H1 (cell line): ENCODE results near the gene NFIA. TPM values are rescaled to one million over a fixed set of nuclear protein-coding genes. Genes with fewer than 3 reads are reported as not detected.

ENCODE experiments used
- CTCF ChIA-PET: fragments of 300-600 bp; sonication (Branson Sonifier 250); formaldehyde crosslinking; loops from one replicate; lab custom pipeline; 2021; ENCODE audit not compliant: partially characterized antibody; lab: Charles Lee
- POLR2A ChIA-PET: fragments of 300-600 bp; sonication (Branson Sonifier 250); formaldehyde crosslinking; loops from one replicate; lab custom pipeline; 2021; ENCODE audit warnings: inconsistent platforms; ENCODE audit not compliant: partially characterized antibody; lab: Charles Lee
- DNase-seq, 2 experiments: peaks; one replicate each; pipeline versions ENCODE4 v3.0.0 to v3.0.0-alpha.2; 2010 to 2022; ENCODE audit warnings: low spot score in 2 of 2, low read depth in 1 of 2, mixed read lengths in 1 of 2
- FAIRE-seq: peaks from 2 replicates; lab custom pipeline; 2011; peaks lifted over from hg19 to GRCh38; lab: Jason Lieb, UNC
- H2AFZ ChIP-seq: 2 replicates; pipeline ENCODE4 v1.8.1; 2012; ENCODE audit warnings: low read length, inconsistent platforms
- H2AK5ac ChIP-seq: 2 replicates; pipeline ENCODE4 v1.6.1; 2013; ENCODE audit warnings: low read depth, low read length
- H2BK120ac ChIP-seq: replicated peaks from 2 replicates; pipeline ENCODE3; 2013; ENCODE audit warnings: low read depth, low read length, inconsistent platforms
- H2BK12ac ChIP-seq: 2 replicates; pipeline ENCODE4 v1.6.1; 2013; ENCODE audit warnings: low read depth, low read length
- H2BK15ac ChIP-seq: 2 replicates; pipeline ENCODE4 v1.6.1; 2013; ENCODE audit warnings: low read length
- H2BK20ac ChIP-seq: 2 replicates; pipeline ENCODE4 v1.6.1; 2013; ENCODE audit warnings: low read length
- H2BK5ac ChIP-seq: 2 replicates; pipeline ENCODE4 v1.6.1; 2013; ENCODE audit warnings: low read depth, low read length
- H3K14ac ChIP-seq: 2 replicates; pipeline ENCODE4 v1.6.1; 2013; ENCODE audit warnings: inconsistent platforms; ENCODE audit not compliant: insufficient read length
- H3K18ac ChIP-seq: 2 replicates; pipeline ENCODE4 v1.6.1; 2013; ENCODE audit warnings: low read length; ENCODE audit errors: extremely low read depth
- H3K23ac ChIP-seq: 2 replicates; pipeline ENCODE4 v1.6.1; 2013; ENCODE audit warnings: inconsistent platforms; ENCODE audit not compliant: insufficient read length
- H3K23me2 ChIP-seq: 2 replicates; pipeline ENCODE4 v1.6.1; 2013; ENCODE audit warnings: low read depth, low read length
- H3K27ac ChIP-seq: 2 replicates; pipeline ENCODE4 v1.6.1; 2011; ENCODE audit warnings: low read depth, low read length, inconsistent platforms
- H3K27me3 ChIP-seq, 4 experiments: replicated peaks in 1 of 4; 1 replicate in 1 of 4; 2 replicates in 3 of 4; pipeline versions ENCODE4 v1.6.1 to v1.8.1; 2011 to 2013; ENCODE audit warnings: low read length in 3 of 4, mild to moderate bottlenecking in 3 of 4, inconsistent platforms in 2 of 4, mixed read lengths in 2 of 4, moderate library complexity in 1 of 4; ENCODE audit not compliant: control insufficient read depth in 3 of 4, insufficient read depth in 3 of 4; ENCODE audit errors: extremely low read depth in 1 of 4
- H3K36me3 ChIP-seq, 4 experiments: 2 replicates each; pipeline versions ENCODE4 v1.6.1 to v1.8.1; 2011 to 2013; ENCODE audit warnings: mild to moderate bottlenecking in 4 of 4, low read length in 3 of 4, moderate library complexity in 2 of 4, control low read depth in 1 of 4, inconsistent platforms in 1 of 4; ENCODE audit not compliant: insufficient read depth in 4 of 4, control insufficient read depth in 2 of 4
- H3K4ac ChIP-seq: replicated peaks from 2 replicates; pipeline ENCODE3; 2013; ENCODE audit warnings: low read length, low read depth, mixed read lengths, inconsistent platforms; ENCODE audit not compliant: insufficient read length
- H3K4me1 ChIP-seq, 4 experiments: replicated peaks in 1 of 4; 1 replicate in 1 of 4; 2 replicates in 3 of 4; pipeline versions ENCODE4 v1.6.1 to v1.8.1; 2011 to 2013; ENCODE audit warnings: low read length in 3 of 4, inconsistent platforms in 2 of 4, mixed read lengths in 1 of 4; ENCODE audit not compliant: insufficient read depth in 4 of 4, control insufficient read depth in 3 of 4
- H3K4me2 ChIP-seq, 2 experiments: 2 replicates each; pipeline versions ENCODE4 v1.6.1 to v1.8.1; 2011 to 2013; ENCODE audit warnings: low read depth in 2 of 2, low read length in 2 of 2, control low read depth in 1 of 2, inconsistent platforms in 1 of 2, mild to moderate bottlenecking in 1 of 2; ENCODE audit not compliant: insufficient read depth in 1 of 2
- H3K4me3 ChIP-seq, 4 experiments: fragments of 200-600, 300-600 bp in 1 of 4; sonication (generic), shearing (Covaris generic), sonication (Bioruptor Twin) in 1 of 4; 2 replicates each; pipeline versions ENCODE4 v1.5.1 to v1.8.1; 2011 to 2016; ENCODE audit warnings: low read length in 4 of 4, low read depth in 3 of 4, control low read depth in 2 of 4, inconsistent platforms in 2 of 4, mild to moderate bottlenecking in 2 of 4, mixed read lengths in 1 of 4, moderate library complexity in 1 of 4; ENCODE audit not compliant: insufficient read depth in 2 of 4; ENCODE audit errors: extremely low read depth in 1 of 4
- H3K56ac ChIP-seq: replicated peaks from 2 replicates; pipeline ENCODE3; 2013; ENCODE audit warnings: low read depth, mild to moderate bottlenecking, mixed read lengths, low read length, inconsistent platforms; ENCODE audit not compliant: insufficient read length
- H3K79me1 ChIP-seq: 2 replicates; pipeline ENCODE4 v1.6.1; 2013; ENCODE audit warnings: low read depth, low read length, control low read depth
- H3K79me2 ChIP-seq, 2 experiments: 2 replicates each; pipeline versions ENCODE4 v1.6.1 to v1.8.1; 2012 to 2013; ENCODE audit warnings: low read length in 2 of 2, mild to moderate bottlenecking in 2 of 2, inconsistent platforms in 1 of 2; ENCODE audit not compliant: insufficient read depth in 2 of 2, control insufficient read depth in 1 of 2
- H3K9ac ChIP-seq, 4 experiments: replicated peaks in 1 of 4; 1 replicate in 1 of 4; 2 replicates in 3 of 4; pipeline versions ENCODE4 v1.6.1 to v1.8.1; 2011 to 2013; ENCODE audit warnings: low read depth in 3 of 4, low read length in 3 of 4, control low read depth in 2 of 4, mild to moderate bottlenecking in 2 of 4, moderate library complexity in 2 of 4, inconsistent platforms in 1 of 4; ENCODE audit errors: extremely low read depth in 1 of 4
- H3K9me3 ChIP-seq, 2 experiments: 2 replicates each; pipeline versions ENCODE4 v1.6.1 to v1.8.1; 2012 to 2013; ENCODE audit warnings: mild to moderate bottlenecking in 2 of 2, moderate library complexity in 2 of 2, control low read depth in 1 of 2, inconsistent platforms in 1 of 2, low read depth in 1 of 2, low read length in 1 of 2, mixed read lengths in 1 of 2; ENCODE audit not compliant: insufficient read depth in 2 of 2
- H4K20me1 ChIP-seq, 2 experiments: replicated peaks in 1 of 2; 2 replicates each; pipeline versions ENCODE3 to v1.8.1; 2011 to 2013; ENCODE audit warnings: inconsistent platforms in 2 of 2, low read length in 2 of 2, mild to moderate bottlenecking in 1 of 2; ENCODE audit not compliant: insufficient read depth in 2 of 2, control insufficient read depth in 1 of 2
- H4K5ac ChIP-seq: 2 replicates; pipeline ENCODE4 v1.6.1; 2013; ENCODE audit warnings: low read length, low read depth, mixed read lengths, inconsistent platforms; ENCODE audit not compliant: insufficient read length
- H4K8ac ChIP-seq: 2 replicates; pipeline ENCODE4 v1.8.0; 2013; ENCODE audit warnings: mild to moderate bottlenecking, moderate library complexity, low read length, inconsistent platforms; ENCODE audit not compliant: insufficient read depth; ENCODE audit errors: extremely low read depth
- H4K91ac ChIP-seq: replicated peaks from 2 replicates; pipeline ENCODE3; 2013; ENCODE audit warnings: low read length, mixed read lengths, inconsistent platforms; ENCODE audit not compliant: insufficient read length
- WGBS, 2 experiments: shearing (Covaris generic) in 1 of 2; methylation state at CpG; one replicate each; pipeline versions ENCODE4 v1.1.6 to v1.1.7; 2013 to 2015; ENCODE audit warnings: low lambda C conversion rate in 2 of 2, mixed read lengths in 2 of 2, inconsistent platforms in 1 of 2, low coverage in 1 of 2, missing lambda C conversion rate in 1 of 2; ENCODE audit not compliant: insufficient replicate concordance in 2 of 2, insufficient coverage in 1 of 2, insufficient read length in 1 of 2; ENCODE audit errors: extremely low coverage in 1 of 2, missing lambda C conversion rate in 1 of 2; 5-methylcytosine and 5-hydroxymethylcytosine counted together
- polyA plus RNA-seq, 7 experiments: library from polyadenylated mRNA; depleted of rRNA in 3 of 7; stranded (reverse) in 5 of 7; unstranded in 2 of 7; fragments of >200 nt in 5 of 7; fragments of 200-250 nt in 2 of 7; gene quantifications; 1 replicate in 5 of 7; 2 replicates in 1 of 7; 4 replicates in 1 of 7; pipeline versions ENCODE4 v1.2.1 to v1.2.3, GENCODE V29; 2011 to 2013; ENCODE audit warnings: missing spikeins in 2 of 7, mixed read lengths in 2 of 7
- total RNA-seq: library from RNA; stranded (reverse); fragmentation: NEBNext Ultra II Directional; extraction: Animal tissue kit (Norgen Biotek cat#: 25700); gene quantifications from 2 replicates; pipeline ENCODE4 v1.2.1, GENCODE V29; 2021

NFIA gene
- total and polyA plus RNA-seq, 2 of the 8 experiments (the other 6 are each of a cell fraction or from before 2014, with no cell fraction given), result 1.8 to 2.3 TPM

DNA sequence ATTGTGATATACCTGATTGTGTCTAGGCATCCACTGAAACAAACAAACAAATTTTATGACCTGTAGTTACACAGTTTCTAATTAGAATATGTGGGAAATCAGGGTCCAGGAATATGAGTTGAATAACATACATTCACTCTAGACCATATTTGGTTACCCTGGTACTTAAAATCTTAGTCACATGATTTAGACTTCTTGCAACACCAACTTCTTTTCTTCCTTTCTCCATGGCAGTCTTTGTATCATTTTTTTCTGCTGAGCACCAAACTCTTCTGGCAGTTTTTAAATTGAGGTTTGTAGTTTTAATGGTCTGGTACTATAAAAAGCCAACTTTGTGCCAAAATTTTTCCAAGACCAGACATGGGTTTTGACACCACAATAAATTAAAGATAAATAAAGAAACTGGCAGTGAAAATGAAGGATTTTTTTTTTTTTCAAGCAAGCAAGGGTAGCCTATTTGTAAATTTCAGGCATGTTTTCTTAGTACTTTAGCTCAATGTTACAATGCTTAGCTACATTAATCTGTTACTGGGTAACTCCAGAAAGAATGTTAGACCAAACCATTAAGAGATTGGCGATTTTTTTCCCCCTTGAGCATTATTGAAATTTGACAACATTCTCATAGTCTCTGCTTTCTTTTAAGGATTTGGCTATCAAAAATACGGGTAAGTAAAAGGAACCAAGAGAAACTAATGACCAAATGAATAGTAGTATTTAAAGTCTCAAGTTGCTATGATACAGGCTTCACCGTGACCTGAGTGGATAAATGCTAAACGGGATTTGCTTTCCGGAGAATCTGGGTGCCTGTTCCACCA lies 108.5 kb downstream of the NFIA start:
- Histone ChIP-seq H2BK20ac (no peak overlapping the region), H3K18ac (no peak overlapping the region), H3K14ac (no peak overlapping the region), H3K4me3 (no peak overlapping the region), H3K4me2 (no peak overlapping the region), H4K91ac (no peak overlapping the region), H3K23ac (no peak overlapping the region), H4K5ac (no peak overlapping the region), H3K79me2 (no peaks in the 10 kb centered on the region), H2BK120ac (no peak overlapping the region), H3K27ac (no peak overlapping the region), H2BK12ac (no peak overlapping the region), H3K27me3 (no peaks in the 10 kb centered on the region), H4K8ac (no peak overlapping the region), H2BK5ac (no peak overlapping the region), H3K23me2 (no peaks in the 10 kb centered on the region), H3K56ac (no peak overlapping the region), H3K9ac (no peak overlapping the region), H3K36me3 (no peaks in the 10 kb centered on the region), H3K4ac (no peak overlapping the region), H4K20me1 (no peaks in the 10 kb centered on the region), H3K4me1 (0 out of 7 replicates have a peak, but pooled peaks cover 0 to 2% (median 0%) of the 10 kb centered on the region in 4 experiments), H2AK5ac (no peak overlapping the region), H2AFZ (no peak overlapping the region), H3K9me3 (no peaks in the 10 kb centered on the region), H3K79me1 (no peaks in the 10 kb centered on the region), H2BK15ac (no peak overlapping the region)
- DNase-seq (no peak), FAIRE-seq (no peak)
- ChIA-PET POLR2A (no interaction called here), CTCF (no interaction called here)
- WGBS, 2 experiments, result 91% methylated on average over 5 of the region's 5 CpGs; no CpG with 5 or more reads in 1 of the 2 experiments
